GM19238 (cell line): ENCODE results near the gene ITPKC.

Experiments
- DNase-seq: peaks from one replicate; pipeline ENCODE4 v3.0.0; 2011; ENCODE audit warnings: low spot score; ENCODE audit not compliant: insufficient read length

The ITPKC gene

GRCh38 chr19:40690050-40690692 lies 26.7 kb upstream of the ITPKC start, which contains the start of gene NUMBL:
Gene NUMBL, minus strand, starts transcription at chr19:40690651. Its CDS starts 168 bp downstream, at chr19:40690483.
- DNase-seq = no peak

- peak; percentile 95 for DNase-seq
Observed at GRCh38 chr19:40690693-40691420, 26.1 kb upstream of the ITPKC start.

GRCh38 chr19:40691421-40692211 lies 25.3 kb upstream of the ITPKC start:
- DNase-seq = no peak

GRCh38 chr19:40692212-40692551 lies 24.7 kb upstream of the ITPKC start:
- DNase-seq = no peak

- no peak for DNase-seq
Observed at GRCh38 chr19:40693150-40693788, 23.6 kb upstream of the ITPKC start.

GRCh38 chr19:40693896-40694295 lies 23.0 kb upstream of the ITPKC start:
- DNase-seq = no peak

GRCh38 chr19:40695881-40696280 lies 21.0 kb upstream of the ITPKC start:
- DNase-seq = no peak

- DNase-seq = no peak
Observed at GRCh38 chr19:40697007-40697406, 19.9 kb upstream of the ITPKC start.

GRCh38 chr19:40700083-40700482 lies 16.8 kb upstream of the ITPKC start:
- no peak for DNase-seq

- DNase-seq = no peak
Observed at GRCh38 chr19:40701758-40702157, 15.2 kb upstream of the ITPKC start.

- no peak for DNase-seq
Observed at GRCh38 chr19:40702337-40703012, 14.4 kb upstream of the ITPKC start.

- no peak for DNase-seq
Observed at GRCh38 chr19:40703029-40703755, 13.7 kb upstream of the ITPKC start.

GRCh38 chr19:40704491-40705361 lies 12.2 kb upstream of the ITPKC start:
- DNase-seq = no peak

GRCh38 chr19:40705362-40705651 lies 11.6 kb upstream of the ITPKC start:
- no peak for DNase-seq

GRCh38 chr19:40705950-40706619 lies 10.8 kb upstream of the ITPKC start:
- DNase-seq = no peak

GRCh38 chr19:40707615-40708014 lies 9.3 kb upstream of the ITPKC start:
- DNase-seq = no peak

GRCh38 chr19:40709817-40710216 lies 7.1 kb upstream of the ITPKC start:
- no peak for DNase-seq

- DNase-seq = no peak
Observed at GRCh38 chr19:40713939-40714338, 3.0 kb upstream of the ITPKC start.
